ENCODE measurements around the gene ICE1.
A peak's percentile ranks its signal among the peaks of the same experiment; 100 is the strongest.

The ICE1 gene

GRCh38 chr5:5423586-5423985 is 1.1 kb downstream of the ICE1 start:
- peak overlapping the region; percentile 87 for H3K9ac ChIP-seq (ENCODE audit: insufficient read length)
- H3K9me3 ChIP-seq (ENCODE audit: low read depth, low read length): no peaks in the 10 kb centered on the region
- TF ChIP-seq POLR2AphosphoS5 (IDR thresholded peaks at IDR 0.05; ENCODE audit: borderline replicate concordance, low read depth, low read length) (no peak), FOXP2 (optimal IDR thresholded peaks at IDR 0.05; ENCODE audit: control extremely low read depth, extremely low read length, insufficient read depth) (no peak), EZH2 (IDR thresholded peaks at IDR 0.05) (no peak)
- peaks cover 8% of the 10 kb centered on the region; the same call in 1 of the 2 replicates for H3K36me3 ChIP-seq (ENCODE audit: insufficient read depth, low read length)
- peak overlapping the region; percentile 95 for H3K4me3 ChIP-seq
- no peak overlapping the region for H3K27ac ChIP-seq
- no peak for DNase-seq (ENCODE audit: low read depth, low spot score)

- Histone ChIP-seq H3K27ac (no peak overlapping the region), H3K4me3 (no peak overlapping the region), H3K36me3 (ENCODE audit: insufficient read depth, low read length) (peaks cover 13% of the 10 kb centered on the region; the same call in 1 of the 2 replicates), H3K9ac (ENCODE audit: insufficient read length) (no peak overlapping the region), H3K9me3 (ENCODE audit: low read depth, low read length) (no peaks in the 10 kb centered on the region)
- no peak for DNase-seq (ENCODE audit: low read depth, low spot score)
- TF ChIP-seq EZH2 (IDR thresholded peaks at IDR 0.05) (no peak), FOXP2 (optimal IDR thresholded peaks at IDR 0.05; ENCODE audit: control extremely low read depth, extremely low read length, insufficient read depth) (no peak), POLR2AphosphoS5 (IDR thresholded peaks at IDR 0.05; ENCODE audit: borderline replicate concordance, low read depth, low read length) (no peak)
These were observed 2.3 kb downstream of the ICE1 start for GRCh38 chr5:5424736-5425135.

- no peak overlapping the region for H3K27ac ChIP-seq
- no peak overlapping the region for H3K4me3 ChIP-seq
- H3K36me3 ChIP-seq (ENCODE audit: insufficient read depth, low read length): peaks cover 10% of the 10 kb centered on the region
- H3K9ac ChIP-seq (ENCODE audit: insufficient read length): no peak overlapping the region
- no peak for DNase-seq (ENCODE audit: low read depth, low spot score)
- TF ChIP-seq EZH2 (IDR thresholded peaks at IDR 0.05) (no peak), FOXP2 (optimal IDR thresholded peaks at IDR 0.05; ENCODE audit: control extremely low read depth, extremely low read length, insufficient read depth) (no peak), POLR2AphosphoS5 (IDR thresholded peaks at IDR 0.05; ENCODE audit: borderline replicate concordance, low read depth, low read length) (no peak)
- no peaks in the 10 kb centered on the region for H3K9me3 ChIP-seq (ENCODE audit: low read depth, low read length)
These were observed 7.7 kb downstream of the ICE1 start for GRCh38 chr5:5430136-5430535.

- Histone ChIP-seq H3K9me3 (ENCODE audit: low read depth, low read length) (no peaks in the 10 kb centered on the region), H3K9ac (ENCODE audit: insufficient read length) (no peak overlapping the region), H3K27ac (no peak overlapping the region), H3K36me3 (ENCODE audit: insufficient read depth, low read length) (peaks cover 12% of the 10 kb centered on the region), H3K4me3 (no peak overlapping the region)
- TF ChIP-seq POLR2AphosphoS5 (IDR thresholded peaks at IDR 0.05; ENCODE audit: borderline replicate concordance, low read depth, low read length) (no peak), EZH2 (IDR thresholded peaks at IDR 0.05) (no peak), FOXP2 (optimal IDR thresholded peaks at IDR 0.05; ENCODE audit: control extremely low read depth, extremely low read length, insufficient read depth) (no peak)
- DNase-seq (ENCODE audit: low read depth, low spot score): no peak
These were observed 9.7 kb downstream of the ICE1 start for GRCh38 chr5:5432020-5432707.

GRCh38 chr5:5436203-5436760 is 13.8 kb downstream of the ICE1 start:
- no peak overlapping the region for H3K4me3 ChIP-seq
- TF ChIP-seq POLR2AphosphoS5 (IDR thresholded peaks at IDR 0.05; ENCODE audit: borderline replicate concordance, low read depth, low read length) (no peak), FOXP2 (optimal IDR thresholded peaks at IDR 0.05; ENCODE audit: control extremely low read depth, extremely low read length, insufficient read depth) (no peak), EZH2 (IDR thresholded peaks at IDR 0.05) (no peak)
- no peak overlapping the region for H3K27ac ChIP-seq
- H3K9me3 ChIP-seq (ENCODE audit: low read depth, low read length): no peaks in the 10 kb centered on the region
- DNase-seq (ENCODE audit: low read depth, low spot score): no peak
- H3K9ac ChIP-seq (ENCODE audit: insufficient read length): no peak overlapping the region
- peaks cover 22% of the 10 kb centered on the region for H3K36me3 ChIP-seq (ENCODE audit: insufficient read depth, low read length)

GRCh38 chr5:5437227-5438172 is 15.0 kb downstream of the ICE1 start:
- no peaks in the 10 kb centered on the region for H3K9me3 ChIP-seq (ENCODE audit: low read depth, low read length)
- H3K4me3 ChIP-seq: no peak overlapping the region
- H3K36me3 ChIP-seq (ENCODE audit: insufficient read depth, low read length): peaks cover 19% of the 10 kb centered on the region
- no peak overlapping the region for H3K9ac ChIP-seq (ENCODE audit: insufficient read length)
- TF ChIP-seq FOXP2 (optimal IDR thresholded peaks at IDR 0.05; ENCODE audit: control extremely low read depth, extremely low read length, insufficient read depth) (no peak), POLR2AphosphoS5 (IDR thresholded peaks at IDR 0.05; ENCODE audit: borderline replicate concordance, low read depth, low read length) (no peak), EZH2 (IDR thresholded peaks at IDR 0.05) (no peak)
- no peak for DNase-seq (ENCODE audit: low read depth, low spot score)
- H3K27ac ChIP-seq: no peak overlapping the region

GRCh38 chr5:5451863-5452262 is 29.4 kb downstream of the ICE1 start:
- no peak overlapping the region for H3K27ac ChIP-seq
- H3K9ac ChIP-seq (ENCODE audit: insufficient read length): no peak overlapping the region
- H3K36me3 ChIP-seq (ENCODE audit: insufficient read depth, low read length): peaks cover 56% of the 10 kb centered on the region
- no peak for DNase-seq (ENCODE audit: low read depth, low spot score)
- TF ChIP-seq EZH2 (IDR thresholded peaks at IDR 0.05) (no peak), POLR2AphosphoS5 (IDR thresholded peaks at IDR 0.05; ENCODE audit: borderline replicate concordance, low read depth, low read length) (no peak), FOXP2 (optimal IDR thresholded peaks at IDR 0.05; ENCODE audit: control extremely low read depth, extremely low read length, insufficient read depth) (no peak)
- no peak overlapping the region for H3K4me3 ChIP-seq
- H3K9me3 ChIP-seq (ENCODE audit: low read depth, low read length): no peaks in the 10 kb centered on the region

- no peak overlapping the region for H3K27ac ChIP-seq
- peaks cover 60% of the 10 kb centered on the region for H3K36me3 ChIP-seq (ENCODE audit: insufficient read depth, low read length)
- DNase-seq (ENCODE audit: low read depth, low spot score): no peak
- TF ChIP-seq POLR2AphosphoS5 (IDR thresholded peaks at IDR 0.05; ENCODE audit: borderline replicate concordance, low read depth, low read length): no peak
- no peak for TF ChIP-seq EZH2 (IDR thresholded peaks at IDR 0.05)
- no peak for TF ChIP-seq FOXP2 (optimal IDR thresholded peaks at IDR 0.05; ENCODE audit: control extremely low read depth, extremely low read length, insufficient read depth)
- H3K9ac ChIP-seq (ENCODE audit: insufficient read length): no peak overlapping the region
- no peaks in the 10 kb centered on the region for H3K9me3 ChIP-seq (ENCODE audit: low read depth, low read length)
- H3K4me3 ChIP-seq: no peak overlapping the region
These were observed 30.7 kb downstream of the ICE1 start for GRCh38 chr5:5453131-5453530.

All from SK-N-MC (cell line).